NCI-H82 treated with DMSO at 0.1 percent for 48 hours (cell line): ENCODE results near the gene GNA12.
A peak's percentile ranks its signal among the peaks of the same experiment; 100 is the strongest.
"Not testable (repeated sequence)": the region's sequence is repeated elsewhere in the genome, so short reads cannot be mapped to it uniquely, and the experiment has no call there.

Experiments
- DNase-seq: peaks from one replicate; lab custom pipeline; 2025; ENCODE audit not compliant: unreplicated experiment; lab: John Stamatoyannopoulos, UW

Gene GNA12

DNA sequence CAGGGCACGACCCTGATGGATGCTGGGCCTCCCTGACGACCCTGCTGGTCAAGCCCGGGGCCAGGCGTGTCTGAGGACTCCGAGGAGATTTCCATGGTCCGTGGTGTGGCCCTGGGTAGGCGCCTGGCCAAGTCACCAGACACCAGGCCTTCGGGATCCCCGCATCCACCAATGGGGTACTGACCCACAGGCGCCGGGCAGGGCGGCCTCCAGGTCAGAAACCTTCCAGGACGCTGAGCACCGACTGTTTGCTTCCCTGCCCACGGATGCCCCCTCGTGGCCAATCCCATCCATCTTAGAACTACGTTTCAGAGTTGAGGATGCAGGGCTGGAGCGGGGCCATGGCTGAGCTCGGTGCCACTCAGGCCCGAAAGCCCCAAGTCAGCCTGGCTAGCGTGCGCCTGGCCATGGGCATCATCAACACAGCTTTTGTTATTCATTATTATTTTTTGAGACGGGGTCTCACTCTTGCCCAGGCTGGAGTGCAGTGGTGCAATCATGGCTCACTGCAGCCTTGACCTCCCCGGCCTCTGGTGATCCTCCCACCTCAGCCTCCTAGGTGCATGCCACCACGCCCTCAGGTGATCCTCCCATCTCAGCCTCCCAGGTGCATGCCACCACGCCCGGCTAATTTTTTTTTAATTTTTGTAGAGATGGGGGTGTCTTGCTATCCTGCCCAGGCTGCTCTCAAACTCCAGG lies 163.2 kb downstream of the GNA12 start:
- peak; percentile 14 for DNase-seq

DNA sequence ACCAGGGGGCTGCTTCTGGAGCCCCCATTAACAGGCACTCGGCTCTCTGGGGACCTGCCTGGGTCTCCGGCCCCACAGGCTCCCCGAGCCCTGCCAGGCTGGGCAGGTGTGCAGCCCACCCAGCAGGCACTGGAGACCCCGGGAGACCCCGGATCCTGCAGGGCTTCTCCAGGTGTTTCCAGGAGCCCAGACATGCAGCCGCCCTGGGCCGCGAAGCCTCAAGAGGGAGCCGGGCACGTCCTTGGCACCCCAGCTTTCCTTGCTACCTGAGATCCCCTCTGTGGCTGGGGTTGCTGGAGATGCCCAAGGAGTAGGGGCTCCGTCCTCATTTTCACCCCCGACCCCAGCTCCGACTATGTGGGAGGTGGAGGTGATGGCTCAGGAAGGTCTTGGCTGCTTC lies 163.9 kb downstream of the GNA12 start:
- DNase-seq = no peak

DNA sequence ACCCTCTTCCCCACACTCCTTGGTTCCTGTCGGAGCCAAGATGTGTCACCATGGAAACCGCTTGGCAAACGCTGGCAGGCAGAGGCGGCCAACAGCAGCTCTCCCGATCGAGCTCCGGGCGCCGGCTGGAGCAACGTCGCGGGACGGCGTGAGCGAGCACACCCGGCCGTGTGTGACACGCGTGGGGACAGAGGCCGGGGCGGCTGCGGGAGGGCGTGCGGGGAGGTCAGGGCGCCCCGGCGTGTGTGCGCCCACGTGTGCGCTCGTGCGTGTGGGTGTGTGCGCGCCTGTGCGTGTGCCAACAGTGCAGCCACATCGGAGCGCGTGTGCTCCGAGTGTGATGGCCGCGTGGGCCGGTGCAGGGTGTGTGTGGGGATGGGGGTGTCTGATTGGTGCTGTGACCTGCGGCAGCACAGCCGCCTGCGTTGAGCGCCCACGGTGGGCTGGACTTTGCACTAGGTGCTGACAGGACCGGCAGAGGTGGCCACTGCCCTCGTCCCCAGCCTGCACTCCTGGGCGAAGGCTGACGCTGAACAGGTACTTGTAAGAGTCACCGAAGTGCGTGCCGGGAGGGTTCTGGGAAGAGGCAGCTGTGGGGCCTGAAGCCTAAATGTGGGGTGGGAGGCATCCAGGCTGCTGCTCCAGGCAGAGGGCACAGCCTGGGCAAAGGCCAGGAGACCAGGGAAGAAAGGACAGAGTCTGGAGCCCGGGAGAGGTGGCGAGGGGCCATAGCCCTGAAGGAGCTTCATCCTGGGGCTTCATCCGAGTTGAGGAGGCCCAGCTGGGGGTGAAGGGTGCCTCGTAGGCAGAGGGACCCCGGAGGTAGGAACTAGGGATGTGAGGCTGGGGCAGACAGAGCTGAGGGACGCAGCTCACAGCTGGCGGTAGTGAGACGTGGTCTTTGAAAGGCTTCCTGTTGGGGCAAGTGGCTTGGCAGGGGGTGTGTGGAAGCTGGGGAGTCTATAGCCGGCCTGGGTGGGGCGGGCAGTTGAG lies 164.7 kb downstream of the GNA12 start:
- not testable (repeated sequence) for DNase-seq

DNA sequence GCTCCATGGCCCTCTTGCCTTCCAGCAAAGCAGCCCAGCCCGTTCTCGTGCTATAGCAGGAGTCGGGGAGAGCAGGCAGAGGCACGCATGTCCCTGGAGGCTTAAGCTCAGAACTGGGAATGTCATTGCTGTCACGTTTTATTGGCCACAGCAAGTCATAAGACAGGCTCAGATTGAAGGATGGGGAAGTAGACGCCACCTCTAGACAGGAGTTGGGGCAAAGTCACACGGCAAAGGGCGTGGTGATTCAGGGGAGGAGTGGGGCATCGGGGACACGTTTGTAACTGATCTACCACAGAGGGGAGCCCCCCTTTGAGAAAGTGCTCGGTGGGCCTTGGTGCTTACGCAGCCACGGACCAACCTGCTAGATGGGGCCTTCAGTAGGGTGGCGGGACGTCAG lies 165.7 kb downstream of the GNA12 start:
- not testable (repeated sequence) for DNase-seq
